ENCODE measurements around the gene USH1G.

Gene USH1G

DNA sequence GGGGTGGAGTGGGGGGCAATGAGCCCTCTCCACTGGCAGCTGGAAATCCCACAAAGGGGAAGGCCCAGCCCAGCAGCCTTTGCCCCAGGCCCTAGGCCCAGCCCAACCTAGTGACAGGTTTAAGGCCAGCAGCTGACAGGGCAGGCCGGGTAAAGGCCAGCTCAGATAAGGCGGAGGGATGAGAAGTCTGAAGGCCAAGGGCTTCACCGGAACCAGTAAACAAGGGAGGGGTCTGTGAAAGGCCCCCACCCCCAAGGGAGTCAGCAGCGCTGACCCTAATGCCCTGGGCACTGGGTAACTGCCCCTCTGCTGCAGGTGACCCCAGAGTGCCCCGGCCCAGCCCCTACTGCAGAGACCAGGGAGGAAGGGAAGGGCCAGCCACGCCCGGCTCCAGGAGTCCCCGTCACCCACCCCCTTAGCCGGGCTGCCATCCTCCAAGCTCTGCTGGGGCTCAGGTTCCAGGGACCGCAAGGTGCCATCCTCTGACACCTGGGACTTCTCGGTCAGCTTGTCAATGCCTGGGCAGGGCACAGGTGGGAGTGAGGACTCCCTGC is 30.2 kb upstream of the USH1G start:
- no peak for DNase-seq

DNA sequence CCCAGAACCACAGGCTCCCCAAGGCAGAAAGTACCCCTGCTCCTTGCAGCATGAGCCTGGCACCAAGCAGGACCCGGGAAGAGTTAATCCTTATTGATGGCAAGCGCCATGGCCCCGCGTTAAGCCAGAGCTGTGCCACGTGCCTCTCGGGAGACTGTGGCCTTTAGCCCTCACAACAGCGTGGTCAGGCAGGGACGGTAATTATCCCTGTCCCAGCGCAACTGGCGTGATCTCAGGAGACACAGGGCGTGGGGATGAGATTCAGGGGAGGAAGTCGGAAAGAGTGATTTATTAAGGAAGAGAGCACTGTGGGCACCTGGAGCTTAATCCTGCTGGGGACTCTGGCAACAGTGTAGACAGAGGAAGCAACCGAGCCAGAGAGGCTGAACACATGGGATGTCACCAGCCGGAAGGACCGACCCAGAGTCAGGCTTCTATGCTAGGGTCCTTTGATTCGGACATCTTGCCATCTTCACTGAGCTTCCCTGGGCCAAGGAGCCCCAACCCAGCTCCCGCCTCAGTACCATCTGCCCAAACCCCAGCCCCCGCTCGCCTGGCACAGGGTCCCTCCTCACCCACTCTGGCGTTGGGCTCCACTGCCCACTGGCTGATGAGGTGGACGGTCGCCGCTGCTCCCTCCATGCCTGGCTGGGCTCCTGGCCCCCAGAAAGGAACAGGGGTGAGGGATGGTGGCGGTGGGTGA is 29.5 kb upstream of the USH1G start:
- DNase-seq, result no peak

- no peak for DNase-seq
These were observed 28.8 kb upstream of the USH1G start for GRCh38 chr17:74951680-74952421.

GRCh38 chr17:74951065-74951464 is 28.0 kb upstream of the USH1G start:
- no peak for DNase-seq

- DNase-seq, result no peak
These were observed 27.2 kb upstream of the USH1G start for GRCh38 chr17:74950207-74950606.

GRCh38 chr17:74949455-74950115 is 26.5 kb upstream of the USH1G start:
- DNase-seq, result no peak

DNA sequence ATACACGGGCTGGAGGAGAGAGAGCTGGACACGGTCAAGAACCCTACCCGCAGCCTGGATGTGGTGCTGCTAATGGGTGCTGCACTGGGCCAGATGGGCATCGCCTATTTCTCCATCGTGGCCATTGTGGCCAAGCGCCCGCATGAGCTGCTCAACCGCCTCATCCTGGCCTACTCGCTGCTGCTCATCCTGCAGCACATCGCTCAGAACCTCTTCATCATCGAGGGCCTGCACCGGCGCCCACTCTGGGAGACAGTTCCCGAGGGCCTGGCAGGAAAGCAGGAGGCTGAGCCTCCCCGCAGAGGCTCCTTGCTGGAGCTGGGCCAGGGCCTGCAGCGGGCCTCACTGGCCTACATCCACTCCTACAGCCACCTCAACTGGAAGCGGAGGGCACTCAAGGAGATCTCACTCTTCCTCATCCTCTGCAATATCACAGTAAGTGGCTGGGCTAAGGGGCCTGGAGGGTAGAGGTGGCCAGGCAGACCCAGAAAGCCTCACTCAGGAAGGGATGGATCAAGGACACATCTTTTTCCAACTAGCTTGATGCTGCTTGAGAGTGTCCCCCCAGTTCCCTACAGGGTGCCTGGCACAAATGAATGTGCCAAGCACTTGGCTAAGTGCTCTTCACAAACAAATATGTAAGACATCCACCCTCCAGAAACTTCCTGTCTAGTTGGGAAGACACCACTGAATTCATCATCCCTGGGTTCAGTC is 24.1 kb upstream of the USH1G start:
- no peak for DNase-seq

GRCh38 chr17:74946641-74947040 is 23.6 kb upstream of the USH1G start:
- DNase-seq, result no peak

DNA sequence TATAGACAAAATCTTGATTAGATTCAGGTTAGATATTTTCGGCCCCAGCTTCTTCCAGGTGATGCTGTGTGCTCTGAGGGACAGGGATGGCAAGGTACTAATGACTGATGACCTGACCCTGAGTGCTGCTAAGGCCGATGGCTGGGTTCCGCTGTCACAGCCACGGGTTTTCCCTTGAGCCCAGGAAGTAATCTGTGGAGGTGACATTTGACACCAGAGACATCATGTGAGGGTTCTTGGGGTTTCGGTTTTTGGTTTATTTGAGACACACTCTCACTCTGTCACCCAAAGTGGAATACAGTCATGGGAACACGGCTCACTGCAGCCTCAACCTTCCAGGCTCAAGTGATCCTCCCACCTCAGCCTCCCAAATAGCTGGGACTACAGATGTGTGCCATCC is 22.5 kb upstream of the USH1G start:
- no peak for DNase-seq

- DNase-seq, result no peak
These were observed 20.9 kb upstream of the USH1G start for GRCh38 chr17:74943808-74944522.

- DNase-seq, result no peak
These were observed 18.2 kb upstream of the USH1G start for GRCh38 chr17:74941128-74941725.

- no peak for DNase-seq
These were observed 16.5 kb upstream of the USH1G start for GRCh38 chr17:74939534-74939933.

- DNase-seq, result no peak
These were observed 15.3 kb upstream of the USH1G start for GRCh38 chr17:74938194-74938950.

DNA sequence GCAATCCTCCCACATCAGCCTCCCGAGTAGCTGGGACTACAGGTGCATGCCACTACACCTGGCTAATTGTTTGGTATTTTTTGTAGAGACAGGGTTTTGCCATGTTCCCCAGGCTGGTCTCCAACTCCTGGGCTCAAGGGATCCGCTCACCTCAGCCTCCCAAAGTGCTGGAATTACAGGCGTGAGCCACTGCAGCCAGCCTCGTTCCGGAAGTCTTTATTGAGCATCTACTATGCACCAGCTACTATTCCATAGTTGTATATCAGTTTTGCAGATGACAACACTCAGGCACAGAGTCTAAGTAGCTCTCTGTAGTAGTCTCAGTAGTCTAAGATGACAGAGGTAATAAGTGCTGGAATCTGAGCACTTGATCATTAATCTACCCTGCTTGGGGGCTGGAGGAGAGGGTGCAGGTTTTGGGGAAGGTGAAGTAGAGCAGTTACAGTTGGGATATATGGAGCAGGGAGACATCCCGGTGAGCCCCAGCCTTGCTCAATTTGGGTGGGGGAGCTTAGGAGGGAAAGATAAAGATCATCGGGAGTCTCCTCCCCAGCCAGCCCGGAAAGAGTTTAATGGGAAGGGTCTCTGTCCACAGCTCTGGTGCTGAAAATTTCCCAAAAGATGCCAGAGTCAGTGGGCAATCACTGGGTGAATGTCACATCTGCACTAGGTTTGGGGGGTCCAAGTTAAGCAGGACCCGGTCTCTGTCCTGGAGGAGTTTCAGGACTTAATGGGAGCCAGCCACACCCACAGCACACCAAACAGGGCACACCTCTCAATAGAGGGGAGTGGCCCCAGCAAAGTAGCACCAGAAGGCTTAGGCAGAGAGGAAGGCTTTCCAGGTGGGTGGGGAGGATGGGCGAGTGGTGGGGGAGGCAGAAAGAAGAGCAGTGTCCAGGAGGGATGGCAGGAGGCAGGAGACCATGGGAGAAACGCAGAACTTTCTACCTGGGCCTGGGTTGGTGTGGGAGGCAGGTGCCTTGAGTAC is 14.3 kb upstream of the USH1G start:
- DNase-seq, result no peak

- no peak for DNase-seq
These were observed 13.4 kb upstream of the USH1G start for GRCh38 chr17:74936470-74936799.

- no peak for DNase-seq
These were observed 12.8 kb upstream of the USH1G start, which contains the start of gene OTOP3 for GRCh38 chr17:74935585-74936469. TSS of gene OTOP3 (plus strand) at chr17:74935898. CDS start at chr17:74935922, 24 bp downstream.

DNA sequence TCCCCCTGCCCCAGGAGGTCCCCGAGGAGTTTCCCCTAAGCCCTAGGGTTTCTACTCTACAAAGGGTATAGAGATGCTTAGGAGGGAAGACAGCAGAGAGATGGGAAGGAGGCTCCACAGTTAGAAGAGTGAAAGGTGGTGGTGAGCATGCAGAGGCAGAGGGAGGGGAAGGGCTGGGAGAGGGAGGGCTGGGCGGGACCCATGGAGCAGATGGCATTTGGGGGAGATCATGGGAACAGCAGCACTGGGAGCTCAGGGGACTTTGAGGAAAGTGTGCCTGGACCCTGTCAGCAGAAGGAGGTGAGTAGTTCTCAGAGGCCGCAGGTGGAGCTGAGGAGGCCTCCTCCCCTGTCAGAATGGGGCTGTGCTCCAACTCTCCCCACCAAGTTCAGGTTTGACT is 12.0 kb upstream of the USH1G start:
- DNase-seq, result no peak

DNA sequence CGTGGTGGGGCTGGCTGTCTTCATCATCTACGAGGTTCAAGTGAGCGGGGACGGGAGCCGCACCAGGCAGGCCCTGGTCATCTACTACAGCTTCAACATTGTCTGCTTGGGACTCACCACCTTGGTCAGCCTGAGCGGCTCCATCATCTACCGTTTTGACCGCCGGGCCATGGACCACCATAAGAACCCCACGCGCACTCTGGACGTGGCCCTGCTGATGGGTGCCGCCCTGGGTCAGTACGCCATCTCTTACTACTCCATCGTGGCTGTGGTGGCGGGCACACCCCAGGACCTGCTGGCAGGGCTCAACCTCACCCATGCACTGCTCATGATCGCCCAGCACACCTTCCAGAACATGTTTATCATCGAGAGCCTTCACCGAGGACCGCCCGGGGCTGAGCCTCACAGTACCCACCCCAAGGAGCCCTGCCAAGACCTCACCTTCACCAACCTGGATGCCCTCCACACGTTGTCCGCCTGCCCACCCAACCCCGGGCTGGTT is 7.5 kb upstream of the USH1G start:
- no peak for DNase-seq

- no peak for DNase-seq
These were observed 5.7 kb upstream of the USH1G start for GRCh38 chr17:74928786-74929185.

Data from activated CD4-positive, alpha-beta T cell treated with anti-CD3 and anti-CD28 coated beads for 4 hours (primary cell).